Tibial nerve (tissue), 4 donors: Measurements from ENCODE around the gene PDE3B.

Experiments used
- EP300 ChIP-seq, 2 donors: sonication (generic); formaldehyde crosslinking; IDR thresholded peaks; one replicate each; pipeline ENCODE4 v1.6.1; 2017; ENCODE audit warnings: antibody characterized with exemption in 2 of 2, mild to moderate bottlenecking in 1 of 2
- POLR2A ChIP-seq, 2 donors: fragments of 450-650 bp; IDR thresholded peaks; one replicate each; pipeline ENCODE4 v1.6.1; 2017; ENCODE audit warnings: antibody characterized with exemption in 2 of 2, mild to moderate bottlenecking in 2 of 2, moderate library complexity in 2 of 2
- TF ChIP-seq, protein P1 (sequence below), 5 experiments: fragments of 200-600 bp in 3 of 5; fragments of 450-650 bp in 2 of 5; sonication (generic) in 3 of 5; IDR thresholded peaks; one replicate each; pipeline ENCODE4 v1.5.1; 2016 to 2019; ENCODE audit warnings: antibody characterized with exemption in 5 of 5, mild to moderate bottlenecking in 3 of 5, moderate library complexity in 2 of 5

- TF ChIP-seq, protein P1, sequence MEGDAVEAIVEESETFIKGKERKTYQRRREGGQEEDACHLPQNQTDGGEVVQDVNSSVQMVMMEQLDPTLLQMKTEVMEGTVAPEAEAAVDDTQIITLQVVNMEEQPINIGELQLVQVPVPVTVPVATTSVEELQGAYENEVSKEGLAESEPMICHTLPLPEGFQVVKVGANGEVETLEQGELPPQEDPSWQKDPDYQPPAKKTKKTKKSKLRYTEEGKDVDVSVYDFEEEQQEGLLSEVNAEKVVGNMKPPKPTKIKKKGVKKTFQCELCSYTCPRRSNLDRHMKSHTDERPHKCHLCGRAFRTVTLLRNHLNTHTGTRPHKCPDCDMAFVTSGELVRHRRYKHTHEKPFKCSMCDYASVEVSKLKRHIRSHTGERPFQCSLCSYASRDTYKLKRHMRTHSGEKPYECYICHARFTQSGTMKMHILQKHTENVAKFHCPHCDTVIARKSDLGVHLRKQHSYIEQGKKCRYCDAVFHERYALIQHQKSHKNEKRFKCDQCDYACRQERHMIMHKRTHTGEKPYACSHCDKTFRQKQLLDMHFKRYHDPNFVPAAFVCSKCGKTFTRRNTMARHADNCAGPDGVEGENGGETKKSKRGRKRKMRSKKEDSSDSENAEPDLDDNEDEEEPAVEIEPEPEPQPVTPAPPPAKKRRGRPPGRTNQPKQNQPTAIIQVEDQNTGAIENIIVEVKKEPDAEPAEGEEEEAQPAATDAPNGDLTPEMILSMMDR (IDR thresholded peaks at IDR 0.05) = no peak
- no peak for TF ChIP-seq EP300 (IDR thresholded peaks at IDR 0.05)
- no peak for TF ChIP-seq POLR2A (IDR thresholded peaks at IDR 0.05)
These were observed 17.0 kb upstream of the PDE3B start for GRCh38 chr11:14626650-14627049.
